ENCODE measurements around the gene CENPX. TPM values are rescaled to one million over a fixed set of nuclear protein-coding genes. Genes with fewer than 3 reads are reported as not detected.

The CENPX gene
- polyA plus RNA-seq, 1 donor (not counting 4 experiments of a cell fraction or from before 2014, with no cell fraction given): 48.2 TPM

DNA sequence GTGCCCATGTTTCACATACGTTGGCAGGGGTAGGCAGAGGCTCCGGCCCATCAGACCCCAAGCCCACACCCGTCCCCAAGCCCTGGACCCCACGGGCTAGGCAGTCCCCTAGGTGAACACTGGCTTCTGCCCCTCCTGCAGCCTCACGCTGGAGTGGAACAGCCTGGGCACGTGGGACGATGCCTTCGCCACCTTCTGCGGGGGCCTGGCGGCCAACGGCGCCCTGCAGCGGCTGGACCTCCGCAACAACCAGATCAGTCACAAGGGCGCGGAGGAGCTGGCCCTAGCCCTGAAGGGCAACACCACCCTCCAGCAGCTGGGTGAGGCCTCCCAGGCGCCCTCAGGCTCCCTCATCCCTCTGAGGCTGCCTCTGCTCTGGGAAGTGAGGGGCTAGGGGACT lies 2.2 kb upstream of the CENPX start:
- Histone ChIP-seq H3K9me3 (ENCODE audit: control insufficient read depth, low read depth, low read length) (no peaks in the 10 kb centered on the region), H3K9me1 (ENCODE audit: control insufficient read depth, extremely low read depth, insufficient read depth, low read length) (no peaks in the 10 kb centered on the region), H2AFZ (ENCODE audit: control insufficient read depth, low read length) (no peak overlapping the region), H3K79me2 (ENCODE audit: control insufficient read depth, insufficient read depth, low read length) (peaks cover 5% of the 10 kb centered on the region), H3K36me3 (ENCODE audit: control insufficient read depth in 2 of 2, extremely low read depth in 1 of 2, insufficient read depth in 2 of 2, low read length in 2 of 2) (peaks cover 0 to 3% of the 10 kb centered on the region in 2 experiments), H3K4me1 (ENCODE audit: control insufficient read depth, extremely low read depth, insufficient read depth, low read length) (peaks cover 28% of the 10 kb centered on the region), H3K27me3 (ENCODE audit: control insufficient read depth, extremely low read depth, insufficient read depth, low read length) (no peaks in the 10 kb centered on the region), H3K4me3 (ENCODE audit: control insufficient read depth in 2 of 3, extremely low read depth in 1 of 3, insufficient read depth in 2 of 3, low read depth in 1 of 3, low read length in 3 of 3) (no peak overlapping the region), H4K20me1 (ENCODE audit: control insufficient read depth, extremely low read depth, insufficient read depth, low read length) (peaks cover 9% of the 10 kb centered on the region), H3K4me2 (ENCODE audit: control insufficient read depth, extremely low read depth, insufficient read depth, low read depth, low read length) (no peak overlapping the region), H3K9ac (ENCODE audit: control insufficient read depth, extremely low read depth, insufficient read depth, low read length) (no peak overlapping the region), H3K27ac (ENCODE audit: control insufficient read depth, insufficient read depth, low read length) (no peak overlapping the region)
- DNase-seq (ENCODE audit: low read depth, low spot score): no peak
- no peak for FAIRE-seq
- TF ChIP-seq, protein P1, sequence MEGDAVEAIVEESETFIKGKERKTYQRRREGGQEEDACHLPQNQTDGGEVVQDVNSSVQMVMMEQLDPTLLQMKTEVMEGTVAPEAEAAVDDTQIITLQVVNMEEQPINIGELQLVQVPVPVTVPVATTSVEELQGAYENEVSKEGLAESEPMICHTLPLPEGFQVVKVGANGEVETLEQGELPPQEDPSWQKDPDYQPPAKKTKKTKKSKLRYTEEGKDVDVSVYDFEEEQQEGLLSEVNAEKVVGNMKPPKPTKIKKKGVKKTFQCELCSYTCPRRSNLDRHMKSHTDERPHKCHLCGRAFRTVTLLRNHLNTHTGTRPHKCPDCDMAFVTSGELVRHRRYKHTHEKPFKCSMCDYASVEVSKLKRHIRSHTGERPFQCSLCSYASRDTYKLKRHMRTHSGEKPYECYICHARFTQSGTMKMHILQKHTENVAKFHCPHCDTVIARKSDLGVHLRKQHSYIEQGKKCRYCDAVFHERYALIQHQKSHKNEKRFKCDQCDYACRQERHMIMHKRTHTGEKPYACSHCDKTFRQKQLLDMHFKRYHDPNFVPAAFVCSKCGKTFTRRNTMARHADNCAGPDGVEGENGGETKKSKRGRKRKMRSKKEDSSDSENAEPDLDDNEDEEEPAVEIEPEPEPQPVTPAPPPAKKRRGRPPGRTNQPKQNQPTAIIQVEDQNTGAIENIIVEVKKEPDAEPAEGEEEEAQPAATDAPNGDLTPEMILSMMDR (optimal IDR thresholded peaks at IDR 0.05 in 1 of 3, IDR thresholded peaks at IDR 0.05 in 1 of 3, conservative IDR thresholded peaks at IDR 0.05 in 1 of 3; ENCODE audit: extremely low read depth in 1 of 3, insufficient read depth in 2 of 3, low read length in 3 of 3): no peak
- TF ChIP-seq EZH2 (IDR thresholded peaks at IDR 0.05; ENCODE audit: low read length): no peak
- dilution Hi-C loops (cut with MboI; ENCODE audit: extremely low pct_ligation_motif_present, low sequenced_read_pairs): no loop called here

DNA sequence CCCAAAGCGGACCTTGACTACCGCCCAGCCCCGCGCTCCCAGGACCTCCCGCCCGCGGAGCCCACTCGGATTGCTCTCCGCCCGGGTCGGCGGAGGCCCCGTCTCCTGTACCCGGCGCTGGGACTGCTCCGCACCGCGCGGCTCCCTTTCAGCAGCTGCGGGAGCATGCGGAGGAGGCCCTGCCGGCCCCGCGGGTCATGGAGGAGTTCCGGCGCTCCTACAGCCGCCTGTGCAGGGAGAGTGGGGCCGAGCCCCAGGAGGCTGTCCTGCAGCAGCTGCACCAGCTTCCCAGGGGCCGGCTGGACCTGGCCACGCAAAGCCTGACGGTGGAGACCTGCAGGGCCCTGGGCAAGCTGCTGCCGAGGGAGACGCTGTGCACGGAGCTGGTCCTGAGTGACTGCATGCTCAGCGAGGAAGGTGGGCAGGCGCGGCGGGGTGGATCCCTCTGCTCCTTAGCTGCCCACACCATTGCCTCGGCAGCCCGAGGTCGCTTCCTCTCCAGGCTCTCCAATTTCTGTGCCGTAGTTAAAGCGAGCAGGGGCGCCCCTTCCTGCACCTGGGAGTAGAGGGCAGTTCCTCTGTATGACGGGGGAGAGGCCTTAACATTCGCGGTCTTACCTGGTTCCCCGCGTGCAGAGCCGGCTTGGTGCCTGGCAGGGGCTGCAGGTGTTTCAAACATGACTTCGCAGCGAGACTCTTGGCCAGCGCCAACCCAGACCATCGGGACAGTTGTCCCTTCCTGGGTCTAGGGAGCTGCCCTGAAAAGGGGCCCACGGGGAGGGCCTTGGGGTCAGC lies 966 bp upstream of the CENPX start:
- Histone ChIP-seq H3K4me3 (ENCODE audit: control insufficient read depth in 2 of 3, extremely low read depth in 1 of 3, insufficient read depth in 2 of 3, low read depth in 1 of 3, low read length in 3 of 3) (peak overlapping the region; percentile 63 to 80 (median 73)), H4K20me1 (ENCODE audit: control insufficient read depth, extremely low read depth, insufficient read depth, low read length) (peaks cover 6% of the 10 kb centered on the region), H3K79me2 (ENCODE audit: control insufficient read depth, insufficient read depth, low read length) (peaks cover 5% of the 10 kb centered on the region), H3K27me3 (ENCODE audit: control insufficient read depth, extremely low read depth, insufficient read depth, low read length) (no peaks in the 10 kb centered on the region), H3K4me2 (ENCODE audit: control insufficient read depth, extremely low read depth, insufficient read depth, low read depth, low read length) (peak overlapping the region; percentile 88), H3K27ac (ENCODE audit: control insufficient read depth, insufficient read depth, low read length) (no peak overlapping the region), H3K9me3 (ENCODE audit: control insufficient read depth, low read depth, low read length) (no peaks in the 10 kb centered on the region), H3K9me1 (ENCODE audit: control insufficient read depth, extremely low read depth, insufficient read depth, low read length) (no peaks in the 10 kb centered on the region), H3K4me1 (ENCODE audit: control insufficient read depth, extremely low read depth, insufficient read depth, low read length) (peaks cover 26% of the 10 kb centered on the region), H3K9ac (ENCODE audit: control insufficient read depth, extremely low read depth, insufficient read depth, low read length) (peak overlapping the region; percentile 47), H3K36me3 (ENCODE audit: control insufficient read depth in 2 of 2, extremely low read depth in 1 of 2, insufficient read depth in 2 of 2, low read length in 2 of 2) (peaks cover 0 to 3% of the 10 kb centered on the region in 2 experiments), H2AFZ (ENCODE audit: control insufficient read depth, low read length) (peak overlapping the region; percentile 27)
- DNase-seq (ENCODE audit: low read depth, low spot score) (no peak), FAIRE-seq (no peak)
- dilution Hi-C loops (cut with MboI; ENCODE audit: extremely low pct_ligation_motif_present, low sequenced_read_pairs): no loop called here
- no peak for TF ChIP-seq EZH2 (IDR thresholded peaks at IDR 0.05; ENCODE audit: low read length)
- TF ChIP-seq, protein P1 (optimal IDR thresholded peaks at IDR 0.05 in 1 of 3, IDR thresholded peaks at IDR 0.05 in 1 of 3, conservative IDR thresholded peaks at IDR 0.05 in 1 of 3; ENCODE audit: extremely low read depth in 1 of 3, insufficient read depth in 2 of 3, low read length in 3 of 3): no peak
